HepG2 (cell line): ENCODE data around the gene GLDC. TPM values are rescaled to one million over a fixed set of nuclear protein-coding genes. Genes with fewer than 3 reads are reported as not detected.

Source experiments
- ATAC-seq: fragments of 200-7000 bp; cut with Tn5 transposase; 3 replicates; pipeline ENCODE4 v1.9.1; 2020; ENCODE audit warnings: mild to moderate bottlenecking, moderate library complexity
- BruUV-seq: library from RNA; stranded (reverse); fragments of 400-500 nt; replicated peaks from 2 replicates; lab custom pipeline; 2021; lab: Mats Ljungman, UMichigan
- CTCF ChIA-PET: fragments of 300-600 bp; formaldehyde crosslinking; extraction: SDS; loops from one replicate; lab custom pipeline; 2021; ENCODE audit warnings: low total read pairs, inconsistent platforms, low intra/inter-chr PET ratio; lab: Yijun Ruan, JAX
- POLR2A ChIA-PET: fragments of 350-600 bp; sonication (Branson Sonifier 250); formaldehyde crosslinking; loops from one replicate; lab custom pipeline; 2020; ENCODE audit warnings: antibody characterized with exemption, inconsistent platforms; lab: Yijun Ruan, JAX
- DNase-seq: peaks from one replicate; pipeline ENCODE4 v3.0.0-alpha.2; 2015; ENCODE audit warnings: low spot score
- FAIRE-seq: peaks from 3 replicates; lab custom pipeline; 2011; peaks lifted over from hg19 to GRCh38; lab: Jason Lieb, UNC
- H2AFZ ChIP-seq: one replicate; pipeline ENCODE4 v1.6.1; 2011; ENCODE audit warnings: low read length, inconsistent platforms
- H3K27ac ChIP-seq: fragments of 300-600 bp; 3 replicates; pipeline ENCODE4 v1.8.0; 2011; ENCODE audit warnings: mixed run types, mild to moderate bottlenecking, mixed read lengths, low read length, inconsistent platforms; ENCODE audit not compliant: insufficient read depth; ENCODE audit errors: extremely low read length
- H3K27me3 ChIP-seq, 2 experiments: fragments of 200-600 bp in 1 of 2; 2 replicates in 1 of 2; 3 replicates in 1 of 2; pipeline versions ENCODE4 v1.6.0 to v1.8.0; 2011; ENCODE audit warnings: low read length in 2 of 2, mild to moderate bottlenecking in 2 of 2, moderate library complexity in 2 of 2, inconsistent platforms in 1 of 2; ENCODE audit not compliant: insufficient read depth in 2 of 2, control insufficient read depth in 1 of 2
- H3K36me3 ChIP-seq, 2 experiments: fragments of 200-600 bp in 1 of 2; replicated peaks in 1 of 2; 2 replicates in 1 of 2; 3 replicates in 1 of 2; pipeline versions ENCODE4 v1.5.1 to v1.8.0; 2011; ENCODE audit warnings: low read length in 2 of 2, inconsistent platforms in 1 of 2; ENCODE audit not compliant: insufficient read depth in 2 of 2, control insufficient read depth in 1 of 2
- H3K4me1 ChIP-seq: 2 replicates; pipeline ENCODE4 v1.5.1; 2012; ENCODE audit warnings: low read length, inconsistent platforms; ENCODE audit not compliant: insufficient read depth
- H3K4me2 ChIP-seq: 2 replicates; pipeline ENCODE4 v1.6.0; 2011; ENCODE audit warnings: low read depth, low read length, inconsistent platforms
- H3K4me3 ChIP-seq, 3 experiments: fragments of 200-600 bp in 1 of 3; sonication (generic), shearing (Covaris generic) in 1 of 3; replicated peaks in 1 of 3; 2 replicates each; pipeline ENCODE4 v1.5.1; 2011 to 2016; ENCODE audit warnings: low read length in 3 of 3, inconsistent platforms in 2 of 3, low read depth in 2 of 3, mild to moderate bottlenecking in 2 of 3, control low read depth in 1 of 3, mixed read lengths in 1 of 3; ENCODE audit not compliant: insufficient read depth in 1 of 3
- H3K79me2 ChIP-seq: one replicate; pipeline ENCODE4 v1.6.1; 2011; ENCODE audit warnings: low read length, inconsistent platforms; ENCODE audit not compliant: insufficient read depth
- H3K9ac ChIP-seq: 2 replicates; pipeline ENCODE4 v1.6.0; 2011; ENCODE audit warnings: mild to moderate bottlenecking, low read depth, low read length, inconsistent platforms; ENCODE audit not compliant: insufficient read depth
- H3K9me3 ChIP-seq: 2 replicates; pipeline ENCODE4 v1.5.1; 2012; ENCODE audit warnings: mild to moderate bottlenecking, low read length
- H4K20me1 ChIP-seq: 2 replicates; pipeline ENCODE4 v1.6.0; 2011; ENCODE audit warnings: inconsistent platforms, mild to moderate bottlenecking, low read length, moderate library complexity; ENCODE audit not compliant: insufficient read depth
- ARNT ChIP-seq: fragments of 450-650 bp; IDR thresholded peaks from 2 replicates; pipeline ENCODE4 v1.6.1; 2017
- ELF3 ChIP-seq: IDR thresholded peaks from 2 replicates; pipeline ENCODE4 v1.6.1; 2016; ENCODE audit warnings: missing genetic modification reagents, missing compliant biosample characterization
- FOXP1 ChIP-seq, 2 experiments: fragments of 450-650 bp in 1 of 2; IDR thresholded peaks; 2 replicates each; pipeline ENCODE4 v1.6.1; 2017 to 2018; ENCODE audit warnings: antibody characterized with exemption in 1 of 2
- GABPB1 ChIP-seq: IDR thresholded peaks from 2 replicates; pipeline ENCODE4 v1.6.1; 2016; ENCODE audit warnings: mild to moderate bottlenecking, missing genetic modification reagents, moderate library complexity, missing compliant biosample characterization
- HDAC1 ChIP-seq: sonication (generic); formaldehyde crosslinking; IDR thresholded peaks from 2 replicates; pipeline ENCODE4 v1.5.1; 2020; ENCODE audit warnings: mild to moderate bottlenecking, missing genetic modification reagents
- IRX3 ChIP-seq: sonication (generic); formaldehyde crosslinking; IDR thresholded peaks from 2 replicates; pipeline ENCODE4 v1.8.1; 2023; ENCODE audit warnings: mild to moderate bottlenecking, low read depth, missing genetic modification reagents, borderline replicate concordance
- NRL ChIP-seq: sonication (generic); formaldehyde crosslinking; IDR thresholded peaks from 2 replicates; pipeline ENCODE4 v1.5.0; 2020; ENCODE audit warnings: missing genetic modification reagents, mild to moderate bottlenecking, moderate library complexity, borderline replicate concordance
- POGZ ChIP-seq: sonication (generic); formaldehyde crosslinking; IDR thresholded peaks from 2 replicates; pipeline ENCODE4 v1.4.0; 2020; ENCODE audit warnings: mild to moderate bottlenecking, missing genetic modification reagents
- RNF2 ChIP-seq: fragments of 450-650 bp; conservative IDR thresholded peaks from 2 replicates; pipeline ENCODE4 v1.6.1; 2016; ENCODE audit warnings: low read depth
- SMAD3 ChIP-seq: sonication (generic); formaldehyde crosslinking; IDR thresholded peaks from 2 replicates; pipeline ENCODE4 v1.4.0; 2020; ENCODE audit warnings: missing genetic modification reagents
- ZBTB20 ChIP-seq: sonication (generic); formaldehyde crosslinking; IDR thresholded peaks from 2 replicates; pipeline ENCODE4 v1.8.1; 2023; ENCODE audit warnings: missing genetic modification reagents, low read depth, mild to moderate bottlenecking, borderline replicate concordance
- ZNF232 ChIP-seq: sonication (generic); formaldehyde crosslinking; IDR thresholded peaks from 2 replicates; pipeline ENCODE4 v1.4.0; 2020; ENCODE audit warnings: missing genetic modification reagents, borderline replicate concordance
- ZNF3 ChIP-seq: IDR thresholded peaks from 2 replicates; pipeline ENCODE4 v1.7.0; 2017; ENCODE audit warnings: inconsistent platforms
- ZNF501 ChIP-seq: sonication (generic); formaldehyde crosslinking; IDR thresholded peaks from 2 replicates; pipeline ENCODE4 v1.5.1; 2020; ENCODE audit warnings: mild to moderate bottlenecking, moderate library complexity, missing genetic modification reagents
- WGBS: methylation state at CpG from one replicate; pipeline ENCODE4 v1.1.6; 2017; ENCODE audit warnings: low lambda C conversion rate; 5-methylcytosine and 5-hydroxymethylcytosine counted together
- in situ Hi-C: cut with HindIII; loops from 2 replicates; pipeline ENCODE4 v1.10.0; 2017; ENCODE audit warnings: low pct_unique_long_range_greater_than_20kb; ENCODE audit not compliant: extremely low pct_ligation_motif_present
- intact Hi-C: fragments of 100-400 bp; cut with micrococcal nuclease; formaldehyde crosslinking; loops from one replicate; pipeline ENCODE4 v1.10.0; 2022; ENCODE audit not compliant: unreplicated experiment
- polyA plus RNA-seq, 8 experiments: library from polyadenylated mRNA; depleted of rRNA in 3 of 8; stranded (reverse) in 7 of 8; unstranded in 1 of 8; fragments of >200 nt; fragmentation: Illumina TruSeq in 4 of 8; extraction: Trizol in 4 of 8; gene quantifications; 2 replicates each; pipeline versions ENCODE4 v1.2.1 to v1.2.3, GENCODE V29; 2011 to 2016; ENCODE audit warnings: low read depth in 4 of 8, missing spikeins in 1 of 8, mixed read lengths in 1 of 8; ENCODE audit not compliant: insufficient read depth in 1 of 8
- total RNA-seq, 5 experiments: library from RNA; depleted of rRNA; stranded (reverse); fragments of >200 nt; fragmentation: Illumina TruSeq; extraction: Trizol; gene quantifications; 2 replicates each; pipeline ENCODE4 v1.2.3, GENCODE V29; 2016; ENCODE audit warnings: low read depth in 1 of 5
- TF ChIP-seq, protein P1 (sequence below): sonication (generic); formaldehyde crosslinking; IDR thresholded peaks from 2 replicates; pipeline ENCODE4 v1.5.0; 2020; ENCODE audit warnings: missing genetic modification reagents
- TF ChIP-seq, protein P2 (sequence below): sonication (generic); formaldehyde crosslinking; IDR thresholded peaks from 2 replicates; pipeline ENCODE4 v1.8.0; 2022; ENCODE audit warnings: mild to moderate bottlenecking, missing genetic modification reagents, moderate library complexity
- TF ChIP-seq, protein P3 (sequence below): sonication (generic); formaldehyde crosslinking; IDR thresholded peaks from 2 replicates; pipeline ENCODE4 v1.5.0; 2020; ENCODE audit warnings: mild to moderate bottlenecking, missing genetic modification reagents

Gene GLDC
- total and polyA plus RNA-seq, 2 of the 13 experiments (the other 11 are each of a cell fraction or from before 2014, with no cell fraction given) = 59.3 to 115 TPM

DNA sequence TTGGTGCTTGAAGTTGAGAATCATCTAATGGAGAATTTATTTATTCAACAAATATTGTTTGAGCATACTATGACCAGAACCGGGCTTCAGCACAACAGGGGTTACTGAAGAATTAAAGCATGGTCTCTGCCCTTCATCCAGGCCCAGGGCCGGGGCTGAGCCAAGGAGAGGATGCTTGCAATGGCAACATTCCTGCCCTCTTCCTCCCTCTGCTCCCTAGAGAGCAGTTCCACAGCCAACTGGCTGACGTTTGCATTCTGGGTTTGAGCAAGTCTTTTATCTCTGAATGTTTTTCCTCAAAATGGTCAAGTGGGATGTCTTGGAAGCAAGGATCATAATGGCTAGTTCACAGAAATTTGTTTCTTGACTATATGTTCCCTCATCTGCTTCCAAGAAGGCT lies 80.7 kb downstream of the GLDC start:
- intact Hi-C loops (no loop called here), in situ Hi-C loops (loop anchor here (5.0 kb wide), 1 partner anchor 213 kb away; no protein-coding TSS in a partner anchor)
- ATAC-seq = no peak
- Histone ChIP-seq H4K20me1 (no peaks in the 10 kb centered on the region), H3K4me2 (no peak overlapping the region), H3K27me3 (no peaks in the 10 kb centered on the region), H3K4me3 (no peak overlapping the region), H3K27ac (no peak overlapping the region), H3K79me2 (no peaks in the 10 kb centered on the region), H3K9me3 (no peaks in the 10 kb centered on the region), H3K4me1 (no peaks in the 10 kb centered on the region), H2AFZ (no peak overlapping the region), H3K9ac (no peak overlapping the region), H3K36me3 (peaks cover 17 to 51% of the 10 kb centered on the region in 2 experiments)
- no TSS peak for BruUV-seq
- DNase-seq = no peak
- no peak for FAIRE-seq
- CTCF ChIA-PET = no interaction called here
- no peak for TF ChIP-seq ZBTB20 (CRISPR knock-in tag)
- no peak for TF ChIP-seq POGZ (CRISPR knock-in tag)
- TF ChIP-seq ZNF501 (CRISPR knock-in tag) = no peak
- TF ChIP-seq, protein P1, sequence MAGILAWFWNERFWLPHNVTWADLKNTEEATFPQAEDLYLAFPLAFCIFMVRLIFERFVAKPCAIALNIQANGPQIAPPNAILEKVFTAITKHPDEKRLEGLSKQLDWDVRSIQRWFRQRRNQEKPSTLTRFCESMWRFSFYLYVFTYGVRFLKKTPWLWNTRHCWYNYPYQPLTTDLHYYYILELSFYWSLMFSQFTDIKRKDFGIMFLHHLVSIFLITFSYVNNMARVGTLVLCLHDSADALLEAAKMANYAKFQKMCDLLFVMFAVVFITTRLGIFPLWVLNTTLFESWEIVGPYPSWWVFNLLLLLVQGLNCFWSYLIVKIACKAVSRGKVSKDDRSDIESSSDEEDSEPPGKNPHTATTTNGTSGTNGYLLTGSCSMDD (CRISPR knock-in tag) = no peak
- TF ChIP-seq FOXP1 (IDR thresholded peaks at IDR 0.05) = no peak
- no peak for TF ChIP-seq FOXP1 (CRISPR knock-in tag; IDR thresholded peaks at IDR 0.05)
- no peak for TF ChIP-seq HDAC1 (CRISPR knock-in tag)
- no peak for TF ChIP-seq ZNF3 (CRISPR knock-in tag)
- WGBS = 92% methylated on average over 3 of the region's 3 CpGs
- POLR2A ChIA-PET = no interaction called here

DNA sequence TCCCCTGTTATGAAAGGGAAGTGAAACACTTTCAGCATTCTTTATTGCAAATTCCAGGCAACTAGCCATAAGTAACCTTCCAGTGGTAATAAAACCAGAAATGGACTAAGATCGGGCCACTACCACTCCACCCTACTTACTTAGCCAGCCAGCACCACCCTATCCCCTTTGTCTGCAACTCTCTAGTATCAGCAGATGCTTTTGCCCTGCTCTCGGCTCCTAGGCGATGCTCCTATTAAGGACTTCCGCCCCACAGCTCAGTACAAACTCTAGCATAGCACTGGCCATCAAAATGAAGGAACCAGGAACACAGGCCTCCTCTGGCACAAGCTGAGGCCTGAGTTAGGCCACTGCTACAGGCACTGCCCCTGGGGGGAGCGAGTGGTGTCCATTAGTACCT lies 81.2 kb downstream of the GLDC start:
- in situ Hi-C loops = no loop called here
- Histone ChIP-seq H3K27ac (no peak overlapping the region), H4K20me1 (no peaks in the 10 kb centered on the region)
- ATAC-seq (no peak), FAIRE-seq (no peak)
- TF ChIP-seq ARNT (no peak), IRX3 (no peak), GABPB1 (CRISPR knock-in tag) (no peak), NRL (CRISPR knock-in tag) (no peak), RNF2 (no peak), SMAD3 (CRISPR knock-in tag) (no peak), ZNF232 (CRISPR knock-in tag) (no peak), ELF3 (no peak), HDAC1 (CRISPR knock-in tag) (no peak)
- TF ChIP-seq, protein P2, sequence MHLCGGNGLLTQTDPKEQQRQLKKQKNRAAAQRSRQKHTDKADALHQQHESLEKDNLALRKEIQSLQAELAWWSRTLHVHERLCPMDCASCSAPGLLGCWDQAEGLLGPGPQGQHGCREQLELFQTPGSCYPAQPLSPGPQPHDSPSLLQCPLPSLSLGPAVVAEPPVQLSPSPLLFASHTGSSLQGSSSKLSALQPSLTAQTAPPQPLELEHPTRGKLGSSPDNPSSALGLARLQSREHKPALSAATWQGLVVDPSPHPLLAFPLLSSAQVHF (CRISPR knock-in tag) = no peak
- TF ChIP-seq, protein P3, sequence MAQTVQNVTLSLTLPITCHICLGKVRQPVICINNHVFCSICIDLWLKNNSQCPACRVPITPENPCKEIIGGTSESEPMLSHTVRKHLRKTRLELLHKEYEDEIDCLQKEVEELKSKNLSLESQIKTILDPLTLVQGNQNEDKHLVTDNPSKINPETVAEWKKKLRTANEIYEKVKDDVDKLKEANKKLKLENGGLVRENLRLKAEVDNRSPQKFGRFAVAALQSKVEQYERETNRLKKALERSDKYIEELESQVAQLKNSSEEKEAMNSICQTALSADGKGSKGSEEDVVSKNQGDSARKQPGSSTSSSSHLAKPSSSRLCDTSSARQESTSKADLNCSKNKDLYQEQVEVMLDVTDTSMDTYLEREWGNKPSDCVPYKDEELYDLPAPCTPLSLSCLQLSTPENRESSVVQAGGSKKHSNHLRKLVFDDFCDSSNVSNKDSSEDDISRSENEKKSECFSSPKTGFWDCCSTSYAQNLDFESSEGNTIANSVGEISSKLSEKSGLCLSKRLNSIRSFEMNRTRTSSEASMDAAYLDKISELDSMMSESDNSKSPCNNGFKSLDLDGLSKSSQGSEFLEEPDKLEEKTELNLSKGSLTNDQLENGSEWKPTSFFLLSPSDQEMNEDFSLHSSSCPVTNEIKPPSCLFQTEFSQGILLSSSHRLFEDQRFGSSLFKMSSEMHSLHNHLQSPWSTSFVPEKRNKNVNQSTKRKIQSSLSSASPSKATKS (CRISPR knock-in tag) = no peak
- TF ChIP-seq, all 625 proteins: peak for 0
- no TSS peak for BruUV-seq
- Histone ChIP-seq H3K4me2 (no peak overlapping the region), H3K4me3 (no peak overlapping the region), H3K9me3 (no peaks in the 10 kb centered on the region), H3K79me2 (no peaks in the 10 kb centered on the region), H3K4me1 (no peaks in the 10 kb centered on the region), H3K36me3 (peaks cover 18 to 54% of the 10 kb centered on the region in 2 experiments), H3K9ac (no peak overlapping the region), H2AFZ (no peak overlapping the region), H3K27me3 (no peaks in the 10 kb centered on the region)
- no peak for DNase-seq
- ChIA-PET CTCF (no interaction called here), POLR2A (no interaction called here)
- 96% methylated on average over 4 of the region's 5 CpGs for WGBS
- intact Hi-C loops = no loop called here
